ENCODE data around the gene MBD3.

- TF ChIP-seq CTCF (IDR thresholded peaks at IDR 0.05; ENCODE audit: low read depth, low read length, missing input control) (no peak), YY1 (IDR thresholded peaks at IDR 0.05) (no peak), REST (IDR thresholded peaks at IDR 0.05) (no peak), JUND (IDR thresholded peaks at IDR 0.05) (no peak), MAX (IDR thresholded peaks at IDR 0.05) (no peak), TAF1 (conservative IDR thresholded peaks at IDR 0.05) (no peak), FOXA1 (IDR thresholded peaks at IDR 0.05) (no peak), HNF4G (IDR thresholded peaks at IDR 0.05) (no peak), FOXA2 (IDR thresholded peaks at IDR 0.05) (no peak), RXRA (IDR thresholded peaks at IDR 0.05) (no peak), GABPA (IDR thresholded peaks at IDR 0.05 in 1 of 2, conservative IDR thresholded peaks at IDR 0.05 in 1 of 2) (no peak)
Observed at GRCh38 chr19:1577929-1578618, 14.6 kb downstream of the MBD3 start.
